Stimulated activated CD4-positive, alpha-beta T cell treated with anti-CD3 and anti-CD28 coated beads, Interleukin-1b, Interleukin-23, amount 100 ng/mL, for 48 hours (primary cell): ENCODE data around the gene ATP10A.

Experiments used
- DNase-seq: peaks from one replicate; pipeline ENCODE4 v3.0.0-alpha.2; 2020

Gene ATP10A

GRCh38 chr15:25713736-25714537 is 149.2 kb downstream of the ATP10A start:
- DNase-seq: no peak

DNA sequence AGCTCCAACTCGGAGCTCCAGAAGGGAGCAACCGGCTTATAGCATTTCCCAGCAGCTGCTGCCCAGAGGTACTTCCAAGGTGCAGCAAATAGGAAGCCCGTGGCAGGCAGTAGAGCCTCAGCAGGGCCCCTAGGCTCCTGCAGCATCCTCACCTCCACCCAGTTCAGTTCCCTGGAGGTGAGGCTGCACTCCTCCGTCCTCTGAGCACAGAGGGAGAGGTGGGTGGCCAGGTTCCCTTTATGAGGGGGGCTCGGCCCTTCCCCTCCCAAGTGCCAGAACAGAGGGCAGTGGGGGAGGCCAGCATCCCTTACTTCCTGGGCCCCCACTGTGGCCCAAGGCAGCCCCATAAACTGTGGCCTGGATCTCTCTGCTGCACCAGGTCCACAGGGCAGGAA is 150.2 kb downstream of the ATP10A start:
- no peak for DNase-seq

DNA sequence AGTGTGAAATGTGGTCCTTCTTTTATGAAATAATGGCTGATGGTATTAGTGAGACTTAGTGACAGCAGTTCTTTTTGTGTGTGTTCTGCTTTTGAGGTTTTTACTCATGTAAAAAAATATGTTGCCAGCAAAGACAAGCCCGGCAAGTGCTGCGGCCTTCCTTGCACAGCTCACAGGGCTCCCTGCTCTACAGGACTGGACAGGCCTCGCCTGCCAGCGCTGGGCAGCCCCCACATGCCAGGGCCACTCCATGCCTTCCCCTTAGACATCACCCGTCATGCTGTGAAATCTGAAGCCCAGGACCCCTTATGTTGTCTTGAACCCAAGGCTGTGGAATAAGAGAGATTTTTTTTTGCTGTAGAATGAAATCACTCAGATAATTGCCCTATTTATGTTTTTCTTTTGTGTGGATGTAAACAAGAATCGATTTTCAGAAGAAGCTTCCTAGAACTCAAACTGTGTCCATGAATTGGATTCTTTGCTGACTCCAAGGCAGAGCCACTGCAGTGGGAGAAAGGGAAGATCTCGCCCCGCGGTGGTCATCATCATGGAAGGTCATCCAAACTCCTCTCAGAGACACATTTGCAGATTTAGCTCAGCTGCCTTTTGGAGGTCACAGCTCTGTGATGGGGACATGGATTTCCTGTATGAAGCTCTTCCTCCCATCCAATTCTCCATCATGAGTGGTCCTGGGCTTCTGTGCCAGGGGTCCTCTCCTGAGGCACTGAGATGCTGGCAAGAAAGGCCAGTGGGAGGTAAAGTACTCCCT is 150.8 kb downstream of the ATP10A start:
- DNase-seq: no peak

GRCh38 chr15:25711691-25712090 is 151.4 kb downstream of the ATP10A start:
- no peak for DNase-seq

GRCh38 chr15:25711164-25711563 is 152.0 kb downstream of the ATP10A start:
- DNase-seq: no peak

- DNase-seq: peak; percentile 47
Measured at GRCh38 chr15:25710184-25710583, 152.9 kb downstream of the ATP10A start.

GRCh38 chr15:25709437-25710159 is 153.5 kb downstream of the ATP10A start:
- no peak for DNase-seq

- DNase-seq: no peak
Measured at GRCh38 chr15:25708391-25708790, 154.7 kb downstream of the ATP10A start.

DNA sequence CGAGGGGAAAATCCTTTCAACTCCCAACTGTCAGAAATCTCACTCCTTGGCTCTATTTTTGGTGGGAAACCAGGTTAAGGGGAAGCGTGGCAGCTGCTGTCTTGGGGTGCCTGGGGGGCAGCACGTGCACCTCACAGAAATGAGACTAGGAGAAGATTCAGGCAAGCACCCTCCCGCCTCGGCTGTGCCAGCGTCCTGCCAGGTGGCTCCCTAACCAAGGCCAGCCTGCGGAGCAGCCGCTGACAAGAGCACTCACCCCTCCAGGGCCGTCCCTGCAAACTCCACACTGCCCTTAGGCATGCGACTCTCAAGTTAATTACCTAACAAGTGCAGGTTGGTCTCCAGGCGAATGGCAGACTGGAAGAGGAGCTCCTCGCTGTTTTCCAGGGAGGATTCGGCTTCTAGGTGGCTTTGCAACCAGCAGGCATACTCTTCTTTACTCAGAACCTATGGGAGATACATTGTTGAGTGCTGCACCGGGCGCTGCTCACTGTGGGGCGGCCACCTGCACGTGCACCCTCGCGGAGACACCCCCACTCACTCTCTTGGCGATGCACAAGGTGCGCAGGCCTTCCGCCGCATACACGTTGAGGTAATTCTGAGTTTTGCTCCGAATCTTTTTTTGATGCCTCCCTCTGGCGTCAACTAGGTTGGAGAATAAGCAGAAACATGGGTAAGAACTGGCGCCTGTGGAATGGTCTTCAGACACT is 155.3 kb downstream of the ATP10A start:
- no peak for DNase-seq

- DNase-seq: no peak
Measured at GRCh38 chr15:25706176-25706955, 156.8 kb downstream of the ATP10A start.

DNA sequence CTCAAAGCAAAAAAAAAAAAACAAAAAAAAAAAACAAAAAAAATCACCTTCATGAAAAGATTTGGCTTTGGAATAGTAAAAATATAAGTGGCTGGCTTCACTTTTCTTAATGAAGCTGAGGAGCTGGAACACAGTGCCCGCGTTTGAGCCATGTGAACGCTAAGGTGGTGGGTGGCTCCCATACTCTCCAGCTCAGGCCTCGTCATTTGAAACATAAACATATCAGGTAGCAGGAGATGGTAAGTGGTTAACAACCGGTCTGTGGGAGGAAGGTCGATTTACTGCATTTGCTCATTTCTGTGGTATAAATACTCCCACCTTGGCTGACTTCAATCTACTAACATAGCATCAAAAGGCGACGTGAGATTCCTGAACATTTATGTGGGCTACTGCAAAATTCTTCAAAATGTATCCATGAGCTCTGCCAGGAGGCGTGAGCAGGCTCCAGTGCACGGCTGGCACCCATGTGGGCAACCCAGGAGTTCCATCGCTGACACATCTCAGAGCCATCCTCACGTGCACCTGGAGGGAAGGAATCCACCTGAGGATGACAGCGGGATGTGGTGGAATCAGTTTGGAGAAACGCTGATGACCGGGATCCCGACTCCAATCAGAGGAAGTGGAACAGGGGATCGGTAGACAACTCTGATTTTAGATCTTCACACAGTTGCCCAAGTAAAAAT is 157.6 kb downstream of the ATP10A start:
- no peak for DNase-seq

GRCh38 chr15:25703726-25704125 is 159.4 kb downstream of the ATP10A start:
- no peak for DNase-seq

DNA sequence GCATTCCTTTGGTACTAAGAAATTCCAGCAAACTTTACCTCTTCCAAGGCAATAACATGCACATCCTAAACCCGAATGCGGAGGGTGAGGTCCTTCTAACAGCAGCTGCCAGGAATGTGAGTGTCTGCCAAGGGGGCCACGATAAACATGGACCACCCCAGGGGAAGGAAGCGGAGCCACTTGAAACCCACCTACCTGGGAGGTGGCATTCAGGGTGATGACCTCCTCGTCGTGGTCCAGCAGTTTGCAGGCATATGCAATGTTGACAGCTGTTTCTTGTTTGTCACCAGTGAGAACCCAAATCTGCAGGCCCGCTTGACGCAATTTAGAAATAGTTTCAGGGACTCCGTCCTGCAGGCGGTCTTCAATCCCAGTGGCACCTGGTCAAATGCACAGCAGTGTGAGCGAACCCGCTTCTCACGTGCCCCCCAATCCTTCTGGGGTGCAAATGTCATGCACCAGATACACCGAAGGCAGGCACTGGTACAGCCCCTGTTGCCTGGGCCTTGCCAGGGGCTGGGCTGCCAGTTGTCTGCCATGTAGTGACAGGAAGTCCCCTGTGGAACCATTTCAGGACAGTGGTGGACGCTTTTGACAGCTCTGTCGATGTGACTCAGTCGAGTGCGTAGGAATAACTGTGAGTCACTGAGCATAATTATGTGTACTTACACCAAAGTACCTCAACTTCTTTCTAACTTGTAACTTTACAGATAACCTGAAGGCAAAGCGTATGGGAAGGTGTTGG is 161.2 kb downstream of the ATP10A start:
- DNase-seq: no peak

DNA sequence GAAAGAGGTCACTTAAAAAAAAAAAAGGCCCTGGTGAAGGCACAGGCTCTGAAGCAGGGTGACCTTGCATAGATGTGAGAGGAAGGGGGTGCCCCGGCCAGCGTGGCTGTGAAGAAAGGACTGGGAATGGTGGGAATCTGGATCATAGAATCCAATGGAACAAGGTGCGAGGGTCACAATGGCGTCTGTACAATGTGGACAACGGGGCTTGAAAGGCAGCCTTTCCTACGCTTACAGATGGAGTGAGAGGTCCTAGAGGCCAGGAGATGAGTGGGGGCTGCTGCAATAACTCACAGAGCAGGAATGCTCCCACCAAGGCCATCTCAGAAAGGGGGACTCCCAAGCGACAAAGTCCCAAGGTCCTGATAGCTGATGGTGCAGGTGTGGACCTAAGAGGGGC is 162.2 kb downstream of the ATP10A start:
- DNase-seq: no peak

GRCh38 chr15:25697586-25697985 is 165.5 kb downstream of the ATP10A start:
- DNase-seq: no peak

GRCh38 chr15:25695875-25696760 is 167.0 kb downstream of the ATP10A start:
- DNase-seq: no peak

GRCh38 chr15:25694823-25695312 is 168.3 kb downstream of the ATP10A start:
- no peak for DNase-seq

DNA sequence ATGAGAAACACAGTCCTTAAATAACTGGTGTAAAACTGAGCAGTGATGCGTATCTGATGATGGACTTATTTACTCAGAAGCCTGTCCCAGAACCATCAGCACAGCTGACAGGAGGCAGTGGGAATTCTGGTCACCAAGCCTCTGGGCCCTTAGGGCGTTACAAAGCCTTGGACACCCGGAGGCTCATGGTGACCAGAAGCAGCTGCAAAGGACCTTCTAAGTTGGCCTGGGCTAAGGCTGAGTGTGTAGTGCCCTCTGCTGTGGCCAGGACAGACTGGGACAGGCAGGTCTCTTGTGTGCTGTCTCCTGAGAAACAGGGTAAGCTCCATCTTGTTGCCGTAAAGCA is 168.9 kb downstream of the ATP10A start:
- DNase-seq: no peak
